ENCODE measurements around the gene TENT4A.
A peak's percentile ranks its signal among the peaks of the same experiment; 100 is the strongest.

Gene TENT4A

GRCh38 chr5:6715271-6715670 is 2.0 kb downstream of the TENT4A start:
- peaks cover 50% of the 10 kb centered on the region for H3K79me2 ChIP-seq
- peak overlapping the region; percentile 60 for H3K4me3 ChIP-seq (ENCODE audit: low read depth, low read length)
- H3K4me2 ChIP-seq (ENCODE audit: low read length), result peak overlapping the region; percentile 61
- H3K27me3 ChIP-seq (ENCODE audit: control insufficient read depth, insufficient read depth, low read length), result no peaks in the 10 kb centered on the region
- H3K9me3 ChIP-seq (ENCODE audit: control insufficient read depth, low read length), result no peaks in the 10 kb centered on the region
- no peaks in the 10 kb centered on the region for H3K36me3 ChIP-seq (ENCODE audit: control insufficient read depth, insufficient read depth, low read length)
- H3K9ac ChIP-seq, result no peak overlapping the region
- H2AFZ ChIP-seq, result no peak overlapping the region
- H3K4me1 ChIP-seq, result peaks cover 25% of the 10 kb centered on the region
- no peak for TF ChIP-seq CTCF (IDR thresholded peaks at IDR 0.05)
- no peak overlapping the region for H3K27ac ChIP-seq

GRCh38 chr5:6715758-6716628 is 2.8 kb downstream of the TENT4A start:
- H3K9ac ChIP-seq, result no peak overlapping the region
- H3K9me3 ChIP-seq (ENCODE audit: control insufficient read depth, low read length), result no peaks in the 10 kb centered on the region
- no peak overlapping the region for H2AFZ ChIP-seq
- peak overlapping the region; percentile 60 for H3K4me3 ChIP-seq (ENCODE audit: low read depth, low read length)
- H3K27ac ChIP-seq, result no peak overlapping the region
- H3K4me1 ChIP-seq, result peaks cover 25% of the 10 kb centered on the region
- H3K79me2 ChIP-seq, result peaks cover 55% of the 10 kb centered on the region
- TF ChIP-seq CTCF (IDR thresholded peaks at IDR 0.05), result no peak
- H3K36me3 ChIP-seq (ENCODE audit: control insufficient read depth, insufficient read depth, low read length), result no peaks in the 10 kb centered on the region
- no peaks in the 10 kb centered on the region for H3K27me3 ChIP-seq (ENCODE audit: control insufficient read depth, insufficient read depth, low read length)
- peak overlapping the region; percentile 61 for H3K4me2 ChIP-seq (ENCODE audit: low read length)

- Histone ChIP-seq H3K4me1 (peaks cover 25% of the 10 kb centered on the region), H3K9me3 (ENCODE audit: control insufficient read depth, low read length) (no peaks in the 10 kb centered on the region), H3K4me3 (ENCODE audit: low read depth, low read length) (no peak overlapping the region), H3K27me3 (ENCODE audit: control insufficient read depth, insufficient read depth, low read length) (no peaks in the 10 kb centered on the region), H2AFZ (no peak overlapping the region), H3K9ac (no peak overlapping the region), H3K4me2 (ENCODE audit: low read length) (no peak overlapping the region), H3K36me3 (ENCODE audit: control insufficient read depth, insufficient read depth, low read length) (no peaks in the 10 kb centered on the region), H3K79me2 (peaks cover 60% of the 10 kb centered on the region), H3K27ac (no peak overlapping the region)
- TF ChIP-seq CTCF (IDR thresholded peaks at IDR 0.05), result no peak
These were observed 3.5 kb downstream of the TENT4A start for GRCh38 chr5:6716629-6717149.

GRCh38 chr5:6717247-6717646 is 4.0 kb downstream of the TENT4A start:
- TF ChIP-seq CTCF (IDR thresholded peaks at IDR 0.05), result no peak
- no peaks in the 10 kb centered on the region for H3K27me3 ChIP-seq (ENCODE audit: control insufficient read depth, insufficient read depth, low read length)
- H3K79me2 ChIP-seq, result peaks cover 66% of the 10 kb centered on the region
- no peak overlapping the region for H3K4me3 ChIP-seq (ENCODE audit: low read depth, low read length)
- H3K9me3 ChIP-seq (ENCODE audit: control insufficient read depth, low read length), result no peaks in the 10 kb centered on the region
- peaks cover 25% of the 10 kb centered on the region for H3K4me1 ChIP-seq
- H2AFZ ChIP-seq, result no peak overlapping the region
- H3K27ac ChIP-seq, result no peak overlapping the region
- no peak overlapping the region for H3K4me2 ChIP-seq (ENCODE audit: low read length)
- H3K36me3 ChIP-seq (ENCODE audit: control insufficient read depth, insufficient read depth, low read length), result no peaks in the 10 kb centered on the region
- no peak overlapping the region for H3K9ac ChIP-seq

All from parathyroid adenoma (tissue), 2 donors.